Smooth muscle cell (in vitro differentiated cells): ENCODE measurements around the gene PRR33. TPM values are rescaled to one million over a fixed set of nuclear protein-coding genes. Genes with fewer than 3 reads are reported as not detected.

Source experiments
- DNase-seq: peaks from one replicate; lab custom pipeline; 2025; ENCODE audit not compliant: unreplicated experiment; lab: John Stamatoyannopoulos, UW
- H2AFZ ChIP-seq: fragments of 200-600 bp; sonication (generic); 2 replicates; pipeline ENCODE4 v1.6.0; 2016; ENCODE audit warnings: antibody characterized with exemption, low read depth, mild to moderate bottlenecking
- H3F3A ChIP-seq: fragments of 200-600 bp; sonication (generic); 2 replicates; pipeline ENCODE4 v1.6.0; 2017; ENCODE audit warnings: antibody characterized with exemption, low read depth
- H3K27ac ChIP-seq: fragments of 200-600 bp; sonication (generic); 2 replicates; pipeline ENCODE4 v1.5.1; 2016; ENCODE audit warnings: low read depth, mild to moderate bottlenecking
- H3K27me3 ChIP-seq: fragments of 200-600 bp; sonication (generic); 2 replicates; pipeline ENCODE4 v1.6.1; 2016; ENCODE audit warnings: low read depth, mild to moderate bottlenecking
- H3K36me3 ChIP-seq: fragments of 200-600 bp; sonication (generic); 2 replicates; pipeline ENCODE4 v1.5.1; 2016; ENCODE audit warnings: low read depth
- H3K4me1 ChIP-seq: fragments of 200-600 bp; sonication (generic); 2 replicates; pipeline ENCODE4 v1.5.1; 2016; ENCODE audit warnings: low read depth
- H3K4me2 ChIP-seq: fragments of 200-600 bp; sonication (generic); 2 replicates; pipeline ENCODE4 v1.6.0; 2016; ENCODE audit warnings: mild to moderate bottlenecking
- H3K4me3 ChIP-seq: fragments of 200-600 bp; sonication (generic); 2 replicates; pipeline ENCODE4 v1.5.1; 2016; ENCODE audit warnings: mild to moderate bottlenecking
- H3K79me2 ChIP-seq: fragments of 200-600 bp; sonication (generic); 2 replicates; pipeline ENCODE4 v1.6.0; 2016; ENCODE audit warnings: low read depth, mild to moderate bottlenecking
- H3K9ac ChIP-seq: fragments of 200-600 bp; sonication (generic); 2 replicates; pipeline ENCODE4 v1.6.0; 2016; ENCODE audit warnings: low read depth
- H3K9me3 ChIP-seq: fragments of 200-600 bp; sonication (generic); replicated peaks from 2 replicates; pipeline ENCODE4 v1.5.1; 2016; ENCODE audit warnings: low read depth
- H4K20me1 ChIP-seq: fragments of 200-600 bp; sonication (generic); 2 replicates; pipeline ENCODE4 v1.6.0; 2016; ENCODE audit warnings: low read depth
- CTCF ChIP-seq: fragments of 200-600 bp; sonication (generic); IDR thresholded peaks from 2 replicates; pipeline ENCODE4 v1.5.1; 2017; ENCODE audit warnings: borderline replicate concordance, mild to moderate bottlenecking, antibody characterized with exemption; ENCODE audit not compliant: insufficient read depth, poor library complexity, severe bottlenecking
- WGBS: methylation state at CpG from one replicate; pipeline ENCODE4 v1.1.7; 2016; ENCODE audit warnings: low lambda C conversion rate; 5-methylcytosine and 5-hydroxymethylcytosine counted together
- polyA plus RNA-seq: library from polyadenylated mRNA; unstranded; fragments of >200 nt; fragmentation: Nextera tagmentation; extraction: Ambion mirVana; gene quantifications from 2 replicates; pipeline ENCODE4 v1.2.1, GENCODE V29; 2016
- total RNA-seq: library from RNA; depleted of rRNA; stranded (reverse); fragments of >200 nt; gene quantifications from 2 replicates; pipeline ENCODE4 v1.2.3, GENCODE V29; 2014

The PRR33 gene
- total and polyA plus RNA-seq, 2 experiments from 2014 or later, result not detected

DNA sequence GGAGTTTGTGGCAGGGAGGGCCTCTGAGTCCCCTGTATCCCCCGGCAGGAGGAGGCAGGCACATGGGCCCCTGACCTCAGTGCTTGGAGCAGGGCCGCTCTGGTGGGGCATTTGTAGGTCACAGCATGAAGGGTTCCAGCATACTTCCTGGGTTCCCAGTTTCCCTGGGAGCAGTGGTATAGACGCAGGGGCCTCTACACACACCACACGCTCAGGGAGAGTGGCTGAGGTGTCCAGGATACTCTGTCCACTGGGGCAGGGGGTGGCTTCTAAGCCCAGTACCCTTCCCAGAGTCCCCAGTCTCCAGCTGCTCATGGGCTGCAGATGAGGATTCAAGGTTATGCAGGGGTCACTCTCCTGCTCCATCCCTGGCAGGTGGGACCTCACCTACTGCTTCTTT lies 32.7 kb downstream of the PRR33 start:
- DNase-seq, result no peak
- peaks cover under 1% of the 10 kb centered on the region for H3K4me1 ChIP-seq
- H3K36me3 ChIP-seq, result no peaks in the 10 kb centered on the region
- no peak overlapping the region for H2AFZ ChIP-seq
- H4K20me1 ChIP-seq, result no peaks in the 10 kb centered on the region
- H3K27me3 ChIP-seq, result no peaks in the 10 kb centered on the region
- WGBS, result 86% methylated on average over 4 of the region's 4 CpGs
- H3K4me3 ChIP-seq, result no peak overlapping the region
- no peaks in the 10 kb centered on the region for H3K79me2 ChIP-seq
- no peak overlapping the region for H3K27ac ChIP-seq
- no peak overlapping the region for H3K9ac ChIP-seq
- TF ChIP-seq CTCF, result no peak
- no peaks in the 10 kb centered on the region for H3F3A ChIP-seq
- H3K9me3 ChIP-seq, result no peaks in the 10 kb centered on the region
- no peak overlapping the region for H3K4me2 ChIP-seq

GRCh38 chr11:1858576-1858975 lies 33.1 kb downstream of the PRR33 start:
- Histone ChIP-seq H3K9ac (no peak overlapping the region), H3K79me2 (no peaks in the 10 kb centered on the region), H2AFZ (no peak overlapping the region), H3K27me3 (no peaks in the 10 kb centered on the region), H4K20me1 (no peaks in the 10 kb centered on the region), H3K4me1 (no peaks in the 10 kb centered on the region), H3K27ac (no peak overlapping the region), H3K4me3 (no peak overlapping the region), H3F3A (no peaks in the 10 kb centered on the region), H3K9me3 (no peaks in the 10 kb centered on the region), H3K36me3 (no peaks in the 10 kb centered on the region), H3K4me2 (no peak overlapping the region)
- no peak for DNase-seq
- no peak for TF ChIP-seq CTCF
- 82% methylated on average over 6 of the region's 7 CpGs for WGBS

GRCh38 chr11:1858154-1858553 lies 33.5 kb downstream of the PRR33 start:
- H3F3A ChIP-seq, result no peaks in the 10 kb centered on the region
- H3K36me3 ChIP-seq, result no peaks in the 10 kb centered on the region
- no peaks in the 10 kb centered on the region for H3K9me3 ChIP-seq
- no peaks in the 10 kb centered on the region for H3K79me2 ChIP-seq
- no peaks in the 10 kb centered on the region for H4K20me1 ChIP-seq
- H3K4me1 ChIP-seq, result no peaks in the 10 kb centered on the region
- H3K4me3 ChIP-seq, result no peak overlapping the region
- TF ChIP-seq CTCF, result no peak
- no peak for DNase-seq
- no peak overlapping the region for H2AFZ ChIP-seq
- H3K27me3 ChIP-seq, result no peaks in the 10 kb centered on the region
- H3K27ac ChIP-seq, result no peak overlapping the region
- 96% methylated on average over 9 of the region's 9 CpGs for WGBS
- no peak overlapping the region for H3K4me2 ChIP-seq
- no peak overlapping the region for H3K9ac ChIP-seq

DNA sequence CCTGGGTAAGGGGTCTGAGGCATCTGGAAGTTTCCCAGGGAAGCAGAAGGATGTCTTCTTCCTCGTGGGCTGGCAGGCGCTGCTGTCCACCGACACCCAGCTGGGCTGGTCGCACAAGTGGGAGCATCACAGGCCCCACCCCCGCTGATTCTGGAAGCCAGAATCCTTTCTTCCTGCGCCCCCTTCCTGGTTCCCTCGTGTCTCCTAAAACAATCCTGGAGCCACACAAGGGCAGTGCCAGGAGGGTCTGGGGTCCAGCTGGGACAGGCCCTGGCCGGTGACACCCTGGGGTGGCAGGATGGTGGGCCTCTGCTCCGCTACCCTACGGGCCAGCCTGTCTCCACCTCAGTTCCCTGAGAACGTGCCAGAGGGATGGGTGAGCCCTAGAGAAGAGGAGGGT lies 34.6 kb downstream of the PRR33 start:
- no peak for DNase-seq
- no peak for TF ChIP-seq CTCF
- WGBS, result 92% methylated on average over 11 of the region's 11 CpGs

More for the DNA sequence above, 34.6 kb downstream of the PRR33 start:
- Histone ChIP-seq H3K79me2 (no peaks in the 10 kb centered on the region), H3F3A (no peaks in the 10 kb centered on the region), H2AFZ (no peak overlapping the region), H4K20me1 (no peaks in the 10 kb centered on the region), H3K4me3 (no peak overlapping the region), H3K36me3 (no peaks in the 10 kb centered on the region), H3K9me3 (no peaks in the 10 kb centered on the region), H3K4me1 (no peaks in the 10 kb centered on the region), H3K4me2 (no peak overlapping the region), H3K9ac (no peak overlapping the region), H3K27ac (no peak overlapping the region), H3K27me3 (no peaks in the 10 kb centered on the region)
